ENCODE results near the gene COPS9. TPM values are rescaled to one million over a fixed set of nuclear protein-coding genes. Genes with fewer than 3 reads are reported as not detected.

The COPS9 gene
- total and polyA plus RNA-seq, 2 experiments from 2014 or later: 91.7 to 629 TPM

- no peak overlapping the region for H3K27ac ChIP-seq (ENCODE audit: low read depth)
- no peak overlapping the region for H3K4me3 ChIP-seq
- no peaks in the 10 kb centered on the region for H3K4me1 Mint-ChIP-seq
- no peaks in the 10 kb centered on the region for H3K9me2 ChIP-seq (ENCODE audit: insufficient read depth)
- no peak overlapping the region for H3K4me3 Mint-ChIP-seq
- no peak overlapping the region for H3K4me2 ChIP-seq
- H3K36me3 Mint-ChIP-seq (ENCODE audit: low read depth): peaks cover 3% of the 10 kb centered on the region; the same call in 1 of the 3 replicates
- no peak overlapping the region for H2AFZ ChIP-seq
- no peaks in the 10 kb centered on the region for H3K4me1 ChIP-seq (ENCODE audit: insufficient read depth)
- peaks cover 7% of the 10 kb centered on the region for H3K9me3 Mint-ChIP-seq
- TF ChIP-seq STAT1 (IDR thresholded peaks at IDR 0.05; ENCODE audit: unreplicated experiment) (no peak), ZNF462 (CRISPR knock-in tag; IDR thresholded peaks at IDR 0.05) (no peak), POLR2AphosphoS5 (IDR thresholded peaks at IDR 0.05; ENCODE audit: low read depth) (no peak), NANOG (IDR thresholded peaks at IDR 0.05; ENCODE audit: borderline replicate concordance) (no peak), CREB1 (CRISPR knock-in tag; IDR thresholded peaks at IDR 0.05; ENCODE audit: low read depth) (no peak), ZNF331 (CRISPR knock-in tag; IDR thresholded peaks at IDR 0.05; ENCODE audit: low read depth) (no peak), ETS1 (IDR thresholded peaks at IDR 0.05) (no peak)
- H3K27ac Mint-ChIP-seq: no peak overlapping the region
- DNase-seq (ENCODE audit: low spot score) (no peak), ATAC-seq (no peak)
- H3F3A ChIP-seq (replicated peaks; ENCODE audit: low read depth): no peaks in the 10 kb centered on the region
- no peaks in the 10 kb centered on the region for H4K20me1 ChIP-seq (replicated peaks; ENCODE audit: insufficient read depth)
- no peaks in the 10 kb centered on the region for H3K36me3 ChIP-seq (ENCODE audit: insufficient read depth)
- peaks cover 5% of the 10 kb centered on the region for H3K27me3 Mint-ChIP-seq (ENCODE audit: insufficient read depth, low read depth, poor library complexity)
- H3K27me3 ChIP-seq (ENCODE audit: insufficient read depth): no peaks in the 10 kb centered on the region
- no peaks in the 10 kb centered on the region for H3K79me2 ChIP-seq (replicated peaks; ENCODE audit: insufficient read depth)
These were observed 45.9 kb upstream of the COPS9 start for GRCh38 chr2:240182001-240182400.

Data from GM23338 (cell line).